ENCODE results near the gene SCEL. TPM values are rescaled to one million over a fixed set of nuclear protein-coding genes. Genes with fewer than 3 reads are reported as not detected.
A peak's percentile ranks its signal among the peaks of the same experiment; 100 is the strongest.

Gene SCEL
- total RNA-seq, 1 donor from 2014 or later: 0.27 TPM

DNA sequence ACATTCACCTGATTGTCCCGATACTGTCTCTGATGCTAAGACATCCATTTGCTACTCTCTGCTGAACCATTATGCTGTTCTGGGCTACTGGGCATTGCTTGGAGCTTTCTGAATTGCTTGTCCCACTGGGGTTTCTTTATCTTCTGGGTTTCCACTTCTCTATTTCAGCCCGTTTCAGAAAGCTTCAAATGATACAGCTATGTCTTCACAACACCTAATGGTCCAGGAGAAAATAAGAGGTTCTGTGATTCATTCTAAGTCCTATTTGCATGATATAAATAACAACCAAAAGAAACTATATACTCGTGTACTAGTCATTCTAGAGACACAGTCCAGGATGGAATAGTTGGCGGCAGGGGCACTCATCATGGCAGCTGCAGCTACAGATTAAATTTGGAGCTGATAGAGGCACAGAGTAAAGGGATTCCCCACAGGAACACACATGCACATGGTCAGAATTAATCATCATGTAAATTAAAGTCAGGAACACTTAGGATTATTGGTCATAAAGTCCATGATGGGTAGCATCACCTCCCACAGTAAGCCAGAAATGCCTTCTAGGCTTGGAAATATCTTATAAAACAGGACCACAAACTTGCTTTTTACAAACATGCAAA, 33.3 kb upstream of the SCEL start:
- H3K36me3 ChIP-seq (ENCODE audit: insufficient read depth, low read length): no peaks in the 10 kb centered on the region
- H3K27ac ChIP-seq (ENCODE audit: low read depth, low read length): no peak overlapping the region
- no peak overlapping the region for H3K4me3 ChIP-seq (ENCODE audit: insufficient read depth, low read depth, low read length)
- H3K79me2 ChIP-seq (ENCODE audit: insufficient read depth, low read length): no peaks in the 10 kb centered on the region
- no peak overlapping the region for H3K9ac ChIP-seq (ENCODE audit: low read length)
- H3K4me3 Mint-ChIP-seq (ENCODE audit: unreplicated experiment): no peak overlapping the region
- H3K4me2 ChIP-seq (ENCODE audit: low read length): no peak overlapping the region
- DNase-seq (ENCODE audit: low read depth) (no peak), FAIRE-seq (no peak)
- H3K27ac Mint-ChIP-seq (ENCODE audit: unreplicated experiment): no peak overlapping the region
- TF ChIP-seq EZH2 (IDR thresholded peaks at IDR 0.05; ENCODE audit: insufficient read depth, low read length): no peak
- TF ChIP-seq, protein P1, sequence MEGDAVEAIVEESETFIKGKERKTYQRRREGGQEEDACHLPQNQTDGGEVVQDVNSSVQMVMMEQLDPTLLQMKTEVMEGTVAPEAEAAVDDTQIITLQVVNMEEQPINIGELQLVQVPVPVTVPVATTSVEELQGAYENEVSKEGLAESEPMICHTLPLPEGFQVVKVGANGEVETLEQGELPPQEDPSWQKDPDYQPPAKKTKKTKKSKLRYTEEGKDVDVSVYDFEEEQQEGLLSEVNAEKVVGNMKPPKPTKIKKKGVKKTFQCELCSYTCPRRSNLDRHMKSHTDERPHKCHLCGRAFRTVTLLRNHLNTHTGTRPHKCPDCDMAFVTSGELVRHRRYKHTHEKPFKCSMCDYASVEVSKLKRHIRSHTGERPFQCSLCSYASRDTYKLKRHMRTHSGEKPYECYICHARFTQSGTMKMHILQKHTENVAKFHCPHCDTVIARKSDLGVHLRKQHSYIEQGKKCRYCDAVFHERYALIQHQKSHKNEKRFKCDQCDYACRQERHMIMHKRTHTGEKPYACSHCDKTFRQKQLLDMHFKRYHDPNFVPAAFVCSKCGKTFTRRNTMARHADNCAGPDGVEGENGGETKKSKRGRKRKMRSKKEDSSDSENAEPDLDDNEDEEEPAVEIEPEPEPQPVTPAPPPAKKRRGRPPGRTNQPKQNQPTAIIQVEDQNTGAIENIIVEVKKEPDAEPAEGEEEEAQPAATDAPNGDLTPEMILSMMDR (IDR thresholded peaks at IDR 0.05; ENCODE audit: insufficient read depth, low read depth, low read length): no peak
- no peaks in the 10 kb centered on the region for H3K4me1 Mint-ChIP-seq (ENCODE audit: low read depth, unreplicated experiment)
- H3K4me1 ChIP-seq (ENCODE audit: insufficient read depth, low read length): no peaks in the 10 kb centered on the region
- H3K27me3 Mint-ChIP-seq (ENCODE audit: low read depth, unreplicated experiment): peaks cover 12% of the 10 kb centered on the region
- no peaks in the 10 kb centered on the region for H3K9me3 ChIP-seq (ENCODE audit: insufficient read depth, low read depth, low read length)
- H4K20me1 ChIP-seq (ENCODE audit: insufficient read depth, low read length): no peaks in the 10 kb centered on the region
- peaks cover 24% of the 10 kb centered on the region for H3K27me3 ChIP-seq (ENCODE audit: insufficient read depth, low read length)
- H3K36me3 Mint-ChIP-seq (ENCODE audit: low read depth, unreplicated experiment): no peaks in the 10 kb centered on the region
- H2AFZ ChIP-seq (ENCODE audit: low read depth, low read length): no peak overlapping the region
- no peaks in the 10 kb centered on the region for H3K9me3 Mint-ChIP-seq (ENCODE audit: unreplicated experiment)

DNA sequence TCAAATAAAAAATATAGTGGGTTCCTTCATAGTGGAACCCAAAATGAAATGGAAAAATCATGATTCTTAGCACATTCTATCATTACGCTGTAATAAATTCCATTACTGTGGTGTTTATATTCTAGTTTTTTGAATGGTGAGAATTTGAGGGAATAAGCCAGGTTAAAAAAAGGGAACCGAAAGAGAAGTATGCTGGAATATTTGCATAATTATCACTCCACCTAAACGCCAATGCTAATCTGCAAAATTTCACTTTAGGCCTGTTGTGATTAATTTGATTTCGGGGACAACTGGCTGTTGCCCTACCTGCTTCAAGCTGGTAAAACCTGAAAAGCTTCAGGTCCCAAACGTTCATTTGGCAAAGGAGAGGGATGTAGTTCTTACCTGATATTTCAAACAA, 32.1 kb upstream of the SCEL start:
- H3K79me2 ChIP-seq (ENCODE audit: insufficient read depth, low read length): no peaks in the 10 kb centered on the region
- H3K9ac ChIP-seq (ENCODE audit: low read length): no peak overlapping the region
- Mint-ChIP-seq H3K36me3 (ENCODE audit: low read depth, unreplicated experiment) (no peaks in the 10 kb centered on the region), H3K9me3 (ENCODE audit: unreplicated experiment) (no peaks in the 10 kb centered on the region), H3K4me3 (ENCODE audit: unreplicated experiment) (no peak overlapping the region), H3K27ac (ENCODE audit: unreplicated experiment) (no peak overlapping the region), H3K4me1 (ENCODE audit: low read depth, unreplicated experiment) (peaks cover 2% of the 10 kb centered on the region), H3K27me3 (ENCODE audit: low read depth, unreplicated experiment) (peaks cover 12% of the 10 kb centered on the region)
- H3K4me3 ChIP-seq (ENCODE audit: insufficient read depth, low read depth, low read length): no peak overlapping the region
- H3K27ac ChIP-seq (ENCODE audit: low read depth, low read length): no peak overlapping the region
- DNase-seq (ENCODE audit: low read depth) (no peak), FAIRE-seq (no peak)
- no peak overlapping the region for H2AFZ ChIP-seq (ENCODE audit: low read depth, low read length)
- H3K4me2 ChIP-seq (ENCODE audit: low read length): no peak overlapping the region
- peaks cover 9% of the 10 kb centered on the region for H3K4me1 ChIP-seq (ENCODE audit: insufficient read depth, low read length)
- no peak for TF ChIP-seq EZH2 (IDR thresholded peaks at IDR 0.05; ENCODE audit: insufficient read depth, low read length)
- no peaks in the 10 kb centered on the region for H3K36me3 ChIP-seq (ENCODE audit: insufficient read depth, low read length)
- no peaks in the 10 kb centered on the region for H3K9me3 ChIP-seq (ENCODE audit: insufficient read depth, low read depth, low read length)
- peaks cover 24% of the 10 kb centered on the region for H3K27me3 ChIP-seq (ENCODE audit: insufficient read depth, low read length)
- H4K20me1 ChIP-seq (ENCODE audit: insufficient read depth, low read length): no peaks in the 10 kb centered on the region

DNA sequence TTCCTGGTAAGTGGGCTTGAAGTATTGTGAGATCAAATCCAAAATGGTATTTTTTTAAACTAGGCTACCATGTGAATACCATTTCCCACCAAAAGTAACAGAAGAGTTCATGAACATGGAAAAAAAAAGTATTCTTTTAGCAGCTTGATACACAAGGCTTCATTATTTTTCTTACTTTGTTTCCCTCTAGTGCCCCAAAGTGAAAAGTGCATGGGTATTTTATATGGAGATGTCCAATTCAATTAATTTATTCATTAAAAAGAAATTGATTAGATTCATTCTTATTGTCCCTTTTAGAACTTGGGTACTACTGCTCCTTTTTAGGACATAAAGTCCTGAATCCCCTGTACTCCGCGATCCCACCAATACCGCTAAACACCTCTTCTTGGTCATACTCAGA, 28.6 kb upstream of the SCEL start:
- Histone ChIP-seq H3K4me3 (ENCODE audit: insufficient read depth, low read depth, low read length) (no peak overlapping the region), H3K27me3 (ENCODE audit: insufficient read depth, low read length) (peaks cover 9% of the 10 kb centered on the region), H3K9ac (ENCODE audit: low read length) (no peak overlapping the region), H3K4me1 (ENCODE audit: insufficient read depth, low read length) (peaks cover 28% of the 10 kb centered on the region), H3K4me2 (ENCODE audit: low read length) (no peak overlapping the region), H3K79me2 (ENCODE audit: insufficient read depth, low read length) (no peaks in the 10 kb centered on the region), H3K27ac (ENCODE audit: low read depth, low read length) (no peak overlapping the region), H4K20me1 (ENCODE audit: insufficient read depth, low read length) (no peaks in the 10 kb centered on the region), H3K36me3 (ENCODE audit: insufficient read depth, low read length) (no peaks in the 10 kb centered on the region), H2AFZ (ENCODE audit: low read depth, low read length) (no peak overlapping the region), H3K9me3 (ENCODE audit: insufficient read depth, low read depth, low read length) (no peaks in the 10 kb centered on the region)
- H3K27me3 Mint-ChIP-seq (ENCODE audit: low read depth, unreplicated experiment): peaks cover 4% of the 10 kb centered on the region
- H3K4me1 Mint-ChIP-seq (ENCODE audit: low read depth, unreplicated experiment): peaks cover 8% of the 10 kb centered on the region
- TF ChIP-seq EZH2 (IDR thresholded peaks at IDR 0.05; ENCODE audit: insufficient read depth, low read length): no peak
- TF ChIP-seq, protein P1 (IDR thresholded peaks at IDR 0.05; ENCODE audit: insufficient read depth, low read depth, low read length): peak; percentile 19
- no peaks in the 10 kb centered on the region for H3K36me3 Mint-ChIP-seq (ENCODE audit: low read depth, unreplicated experiment)
- H3K27ac Mint-ChIP-seq (ENCODE audit: unreplicated experiment): no peak overlapping the region
- peak; percentile 2 for DNase-seq (ENCODE audit: low read depth)
- FAIRE-seq: peak; percentile 9
- H3K9me3 Mint-ChIP-seq (ENCODE audit: unreplicated experiment): no peaks in the 10 kb centered on the region
- no peak overlapping the region for H3K4me3 Mint-ChIP-seq (ENCODE audit: unreplicated experiment)
